Measurements from ENCODE around the gene NUDC.

DNA sequence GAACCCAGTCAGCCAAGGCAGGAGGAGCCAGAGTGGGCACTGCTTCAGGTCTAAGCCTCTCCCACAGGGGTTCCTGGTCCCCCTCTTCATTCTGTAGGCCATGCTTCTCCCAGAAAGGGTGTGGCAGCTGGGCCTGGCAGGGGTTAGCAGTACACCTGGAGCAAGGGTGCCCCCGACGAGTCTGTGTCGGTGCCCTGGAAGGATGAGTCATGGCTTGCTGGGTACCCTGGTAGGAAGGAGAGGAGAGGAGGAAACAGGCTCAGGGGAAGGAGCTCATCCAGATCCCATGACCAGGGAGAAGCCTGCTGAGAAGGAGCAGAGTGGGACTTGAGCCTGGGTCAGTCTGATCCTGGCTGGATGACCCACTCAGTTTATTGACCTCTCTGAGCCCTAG, 28.4 kb downstream of the NUDC start:
- TF ChIP-seq, protein P1, sequence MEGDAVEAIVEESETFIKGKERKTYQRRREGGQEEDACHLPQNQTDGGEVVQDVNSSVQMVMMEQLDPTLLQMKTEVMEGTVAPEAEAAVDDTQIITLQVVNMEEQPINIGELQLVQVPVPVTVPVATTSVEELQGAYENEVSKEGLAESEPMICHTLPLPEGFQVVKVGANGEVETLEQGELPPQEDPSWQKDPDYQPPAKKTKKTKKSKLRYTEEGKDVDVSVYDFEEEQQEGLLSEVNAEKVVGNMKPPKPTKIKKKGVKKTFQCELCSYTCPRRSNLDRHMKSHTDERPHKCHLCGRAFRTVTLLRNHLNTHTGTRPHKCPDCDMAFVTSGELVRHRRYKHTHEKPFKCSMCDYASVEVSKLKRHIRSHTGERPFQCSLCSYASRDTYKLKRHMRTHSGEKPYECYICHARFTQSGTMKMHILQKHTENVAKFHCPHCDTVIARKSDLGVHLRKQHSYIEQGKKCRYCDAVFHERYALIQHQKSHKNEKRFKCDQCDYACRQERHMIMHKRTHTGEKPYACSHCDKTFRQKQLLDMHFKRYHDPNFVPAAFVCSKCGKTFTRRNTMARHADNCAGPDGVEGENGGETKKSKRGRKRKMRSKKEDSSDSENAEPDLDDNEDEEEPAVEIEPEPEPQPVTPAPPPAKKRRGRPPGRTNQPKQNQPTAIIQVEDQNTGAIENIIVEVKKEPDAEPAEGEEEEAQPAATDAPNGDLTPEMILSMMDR (IDR thresholded peaks at IDR 0.05): no peak
- TF ChIP-seq POLR2AphosphoS5 (IDR thresholded peaks at IDR 0.05; ENCODE audit: low read depth, low read length) (no peak), SIN3A (IDR thresholded peaks at IDR 0.05; ENCODE audit: borderline replicate concordance, insufficient read depth, low read depth, low read length) (no peak), TCF7L2 (IDR thresholded peaks at IDR 0.05; ENCODE audit: low read depth, low read length) (no peak)
- TF ChIP-seq, protein P2, sequence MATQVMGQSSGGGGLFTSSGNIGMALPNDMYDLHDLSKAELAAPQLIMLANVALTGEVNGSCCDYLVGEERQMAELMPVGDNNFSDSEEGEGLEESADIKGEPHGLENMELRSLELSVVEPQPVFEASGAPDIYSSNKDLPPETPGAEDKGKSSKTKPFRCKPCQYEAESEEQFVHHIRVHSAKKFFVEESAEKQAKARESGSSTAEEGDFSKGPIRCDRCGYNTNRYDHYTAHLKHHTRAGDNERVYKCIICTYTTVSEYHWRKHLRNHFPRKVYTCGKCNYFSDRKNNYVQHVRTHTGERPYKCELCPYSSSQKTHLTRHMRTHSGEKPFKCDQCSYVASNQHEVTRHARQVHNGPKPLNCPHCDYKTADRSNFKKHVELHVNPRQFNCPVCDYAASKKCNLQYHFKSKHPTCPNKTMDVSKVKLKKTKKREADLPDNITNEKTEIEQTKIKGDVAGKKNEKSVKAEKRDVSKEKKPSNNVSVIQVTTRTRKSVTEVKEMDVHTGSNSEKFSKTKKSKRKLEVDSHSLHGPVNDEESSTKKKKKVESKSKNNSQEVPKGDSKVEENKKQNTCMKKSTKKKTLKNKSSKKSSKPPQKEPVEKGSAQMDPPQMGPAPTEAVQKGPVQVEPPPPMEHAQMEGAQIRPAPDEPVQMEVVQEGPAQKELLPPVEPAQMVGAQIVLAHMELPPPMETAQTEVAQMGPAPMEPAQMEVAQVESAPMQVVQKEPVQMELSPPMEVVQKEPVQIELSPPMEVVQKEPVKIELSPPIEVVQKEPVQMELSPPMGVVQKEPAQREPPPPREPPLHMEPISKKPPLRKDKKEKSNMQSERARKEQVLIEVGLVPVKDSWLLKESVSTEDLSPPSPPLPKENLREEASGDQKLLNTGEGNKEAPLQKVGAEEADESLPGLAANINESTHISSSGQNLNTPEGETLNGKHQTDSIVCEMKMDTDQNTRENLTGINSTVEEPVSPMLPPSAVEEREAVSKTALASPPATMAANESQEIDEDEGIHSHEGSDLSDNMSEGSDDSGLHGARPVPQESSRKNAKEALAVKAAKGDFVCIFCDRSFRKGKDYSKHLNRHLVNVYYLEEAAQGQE (IDR thresholded peaks at IDR 0.05; ENCODE audit: insufficient read depth in 1 of 2, low read depth in 2 of 2, low read length in 1 of 2): no peak

Data from Panc1 (cell line).